ENCODE results near the gene TNRC6C.
"Not testable (repeated sequence)": the region's sequence is repeated elsewhere in the genome, so short reads cannot be mapped to it uniquely, and the experiment has no call there.

The TNRC6C gene

GRCh38 chr17:78049609-78050008 lies 91.1 kb downstream of the TNRC6C start:
- no peak for DNase-seq

- DNase-seq: no peak
These were observed 92.9 kb downstream of the TNRC6C start for GRCh38 chr17:78051186-78051972.

- DNase-seq: no peak
These were observed 95.4 kb downstream of the TNRC6C start for GRCh38 chr17:78053777-78054468.

GRCh38 chr17:78057113-78057740 lies 98.7 kb downstream of the TNRC6C start:
- no peak for DNase-seq

GRCh38 chr17:78058001-78058400 lies 99.5 kb downstream of the TNRC6C start:
- no peak for DNase-seq

GRCh38 chr17:78058581-78058980 lies 100.1 kb downstream of the TNRC6C start:
- DNase-seq: no peak

GRCh38 chr17:78062596-78062995 lies 104.1 kb downstream of the TNRC6C start:
- DNase-seq: no peak

GRCh38 chr17:78063489-78063888 lies 105.0 kb downstream of the TNRC6C start:
- no peak for DNase-seq

GRCh38 chr17:78064708-78065107 lies 106.2 kb downstream of the TNRC6C start:
- DNase-seq: no peak

GRCh38 chr17:78066976-78067375 lies 108.5 kb downstream of the TNRC6C start:
- not testable (repeated sequence) for DNase-seq

GRCh38 chr17:78069695-78070094 lies 111.2 kb downstream of the TNRC6C start:
- no peak for DNase-seq

GRCh38 chr17:78072961-78073360 lies 114.5 kb downstream of the TNRC6C start:
- no peak for DNase-seq

GRCh38 chr17:78075011-78075410 lies 116.5 kb downstream of the TNRC6C start:
- no peak for DNase-seq

- DNase-seq: no peak
These were observed 117.0 kb downstream of the TNRC6C start for GRCh38 chr17:78075545-78075944.

- DNase-seq: no peak
These were observed 120.8 kb downstream of the TNRC6C start for GRCh38 chr17:78079253-78079652.

- DNase-seq: no peak
These were observed 123.0 kb downstream of the TNRC6C start for GRCh38 chr17:78081551-78081950.

GRCh38 chr17:78082355-78082872 lies 123.9 kb downstream of the TNRC6C start:
- DNase-seq: not testable (repeated sequence)

- no peak for DNase-seq
These were observed 124.5 kb downstream of the TNRC6C start for GRCh38 chr17:78082988-78083387.

GRCh38 chr17:78086740-78087139 lies 128.2 kb downstream of the TNRC6C start:
- DNase-seq: no peak

GRCh38 chr17:78088529-78088928 lies 130.0 kb downstream of the TNRC6C start:
- no peak for DNase-seq

- DNase-seq: peak in 1 of 2 donors; percentile 11
These were observed 131.2 kb downstream of the TNRC6C start for GRCh38 chr17:78089576-78090281.

- no peak for DNase-seq
These were observed 134.4 kb downstream of the TNRC6C start for GRCh38 chr17:78092794-78093324.

GRCh38 chr17:78095035-78095434 lies 136.5 kb downstream of the TNRC6C start:
- DNase-seq: no peak
